GM04503 (cell line): ENCODE results near the gene EOGT.
A peak's percentile ranks its signal among the peaks of the same experiment; 100 is the strongest.

Experiments used
- DNase-seq: peaks from one replicate; pipeline ENCODE4 v3.0.0-alpha.2; 2012; ENCODE audit warnings: low read depth

EOGT gene

GRCh38 chr3:69013253-69014021 is at the start of gene EOGT:
Gene EOGT, minus strand, starts transcription at chr3:69013684. Its CDS starts 3,838 bp downstream, at chr3:69009846.
- DNase-seq: peak; percentile 36

DNA sequence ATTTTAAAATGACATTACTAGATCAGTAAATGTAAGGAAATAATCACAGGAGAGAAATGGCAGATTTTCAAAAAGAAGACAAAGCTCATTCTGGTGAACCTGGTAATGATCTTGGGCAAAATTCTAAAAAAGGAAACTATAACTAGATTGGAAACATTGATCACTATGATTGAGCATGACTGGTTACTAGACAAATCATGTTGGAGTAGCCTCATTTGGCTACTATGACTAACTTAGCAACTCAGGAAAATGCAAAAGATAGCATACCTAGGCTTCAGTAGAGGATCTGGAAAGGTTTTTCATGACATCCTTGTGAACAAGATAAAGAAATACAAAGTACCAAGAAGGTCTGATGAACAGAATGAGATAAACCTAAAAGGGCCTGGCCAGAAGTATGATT is 46.2 kb upstream of the EOGT start:
- no peak for DNase-seq

GRCh38 chr3:69058947-69059224 is 45.4 kb upstream of the EOGT start:
- no peak for DNase-seq

DNA sequence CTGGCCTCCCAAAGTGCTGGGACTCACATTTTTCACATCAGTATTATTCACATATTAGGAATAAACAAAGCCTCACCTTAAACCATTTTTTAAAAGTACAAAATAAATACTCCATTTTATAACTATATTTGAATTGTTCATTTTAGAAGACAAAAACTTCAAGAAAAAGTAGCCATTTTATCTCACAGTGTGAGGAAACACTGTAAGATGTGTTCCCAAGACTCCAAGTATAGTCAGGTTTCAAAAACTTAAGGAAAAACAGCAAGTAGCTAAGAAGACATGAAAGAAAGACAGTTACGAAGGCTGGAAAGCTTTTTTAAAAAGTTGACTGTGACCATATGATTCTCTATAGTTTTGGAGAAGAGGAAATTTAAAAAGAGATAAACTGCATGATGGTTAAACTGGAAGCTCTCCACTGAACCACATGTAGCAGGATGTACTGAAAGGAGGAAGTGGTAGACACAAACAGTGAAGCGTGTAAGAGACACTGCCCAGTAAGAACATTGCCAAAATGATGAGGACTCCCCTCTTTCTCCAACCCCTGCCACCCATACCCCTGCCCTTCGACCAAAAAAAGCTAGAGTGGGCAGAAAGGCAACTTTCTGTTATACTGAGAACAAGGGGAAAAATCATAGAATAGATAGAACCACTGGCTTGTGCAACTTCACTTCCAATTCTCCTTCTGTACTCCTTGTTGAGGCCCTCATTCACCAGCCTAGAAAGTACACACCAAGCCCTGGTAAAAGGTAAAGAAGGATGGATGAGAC is 44.9 kb upstream of the EOGT start:
- DNase-seq: no peak

DNA sequence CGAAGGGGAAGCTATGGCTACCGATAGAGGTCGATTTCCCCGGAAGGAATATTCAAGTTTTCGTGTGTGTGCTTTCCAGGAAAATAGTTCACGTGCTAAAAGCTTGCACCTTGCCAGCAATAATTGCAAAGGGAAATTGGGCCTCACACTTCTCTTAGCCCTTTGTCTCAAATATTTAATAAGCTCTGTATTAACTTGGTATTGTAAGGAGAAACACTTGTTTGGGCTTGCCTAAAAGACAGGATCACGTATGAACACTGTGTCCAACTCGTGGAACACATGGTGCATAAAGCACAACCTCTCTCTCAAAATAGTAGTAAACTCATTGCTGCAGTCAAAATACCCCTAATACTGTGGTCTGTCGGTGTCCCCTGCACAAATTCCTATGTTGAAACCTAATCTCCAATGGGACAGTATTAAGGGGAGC is 39.0 kb upstream of the EOGT start:
- no peak for DNase-seq

DNA sequence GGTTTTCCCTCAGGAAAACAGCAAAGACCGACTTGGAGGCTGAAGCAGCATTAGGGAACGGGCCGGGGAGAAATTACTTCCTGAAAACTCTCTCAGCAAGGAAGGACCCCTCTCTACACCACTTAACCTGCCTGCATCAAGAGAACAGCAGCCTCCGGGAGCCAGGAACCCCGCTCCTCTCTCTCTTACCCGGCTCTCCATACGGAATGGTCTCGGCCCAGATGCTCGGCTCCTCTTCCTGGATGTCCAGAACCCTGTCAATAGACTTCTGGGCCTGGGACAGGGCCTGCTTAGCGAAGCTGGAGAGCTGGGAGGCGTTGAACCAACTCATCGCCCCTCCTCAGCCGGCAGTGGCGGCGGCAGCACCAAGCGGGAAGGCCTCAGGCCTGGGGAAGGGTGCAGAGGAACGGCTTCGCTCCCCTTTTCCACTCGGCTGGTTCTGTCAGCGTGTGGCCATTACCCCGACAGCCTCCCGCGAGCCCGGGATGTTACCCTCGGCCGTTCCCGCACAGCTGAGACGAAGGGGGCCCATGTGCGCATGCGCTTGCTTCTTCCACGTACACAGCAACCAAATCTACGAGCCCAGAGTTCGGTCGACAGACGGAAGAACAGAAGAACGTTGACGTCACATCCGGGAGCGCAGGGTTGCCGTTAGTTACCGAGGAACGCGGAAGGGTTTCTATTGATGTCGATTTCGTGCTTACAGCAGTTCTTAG is 38.4 kb upstream of the EOGT start, which contains the start of gene TMF1:
TSS of gene TMF1 (minus strand) at position 578 of the 716 bp plus-strand sequence. CDS start at position 331, 247 bp downstream.
- DNase-seq: peak; percentile 95

GRCh38 chr3:69048990-69049389 is 35.5 kb upstream of the EOGT start:
- DNase-seq: no peak

GRCh38 chr3:69044608-69045007 is 31.1 kb upstream of the EOGT start:
- no peak for DNase-seq

DNA sequence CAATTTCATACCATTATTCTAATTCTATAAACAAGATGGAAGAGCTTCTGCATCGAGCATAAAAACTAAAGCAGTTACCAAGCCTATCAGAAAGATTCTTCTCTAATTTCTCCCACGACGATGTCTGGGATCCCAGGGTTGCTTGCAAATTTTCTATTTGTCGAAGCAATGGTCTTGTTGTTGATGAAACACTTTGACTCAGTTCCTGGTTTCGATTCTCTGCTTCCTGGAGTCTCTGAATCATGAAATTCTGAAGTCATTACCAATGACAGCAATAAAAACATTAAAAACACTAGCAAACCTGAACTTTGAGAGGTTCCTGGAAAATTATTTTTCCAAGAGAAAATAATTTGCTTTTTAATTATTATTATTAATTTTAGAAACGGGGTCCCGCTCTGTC is 20.0 kb upstream of the EOGT start:
- DNase-seq: no peak

DNA sequence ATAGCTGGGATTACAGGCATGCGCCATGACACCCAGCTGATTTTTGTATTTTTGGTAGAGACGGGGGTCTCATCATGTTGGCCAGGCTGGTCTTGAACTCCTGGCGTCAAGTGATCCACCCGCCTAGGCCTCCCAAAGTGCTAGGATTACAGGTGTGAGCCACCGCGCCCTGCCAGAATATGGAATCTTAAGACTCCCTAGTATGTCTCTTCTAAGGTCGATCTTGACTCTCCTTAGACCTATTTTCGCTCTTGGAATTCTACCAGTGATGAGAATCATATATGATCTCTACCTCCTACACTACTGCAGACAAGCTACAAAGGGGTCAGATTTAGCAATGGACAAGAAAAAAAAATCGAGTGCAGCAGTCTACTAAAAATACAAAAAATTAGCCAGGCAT is 19.3 kb upstream of the EOGT start:
- no peak for DNase-seq

GRCh38 chr3:69032142-69032541 is 18.7 kb upstream of the EOGT start:
- no peak for DNase-seq

GRCh38 chr3:69031635-69032034 is 18.2 kb upstream of the EOGT start:
- no peak for DNase-seq

DNA sequence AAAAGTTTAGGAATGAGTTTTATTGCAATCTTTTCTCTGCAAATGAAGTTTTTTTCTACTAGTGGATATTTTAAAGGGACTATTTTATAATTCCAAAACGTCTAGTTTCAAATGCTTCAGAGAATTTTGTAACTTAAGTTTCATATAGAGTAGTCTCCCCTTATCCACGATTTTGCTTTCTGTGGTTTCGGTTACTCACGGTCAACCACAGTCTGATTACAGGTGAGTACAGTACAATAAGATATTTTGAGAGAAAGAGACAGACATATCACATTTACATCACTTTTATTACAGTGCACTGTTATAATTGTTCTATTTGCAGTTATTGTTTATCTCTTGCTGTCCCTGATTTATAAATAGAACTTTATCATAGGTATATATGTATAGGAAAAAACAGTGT is 7.4 kb upstream of the EOGT start:
- no peak for DNase-seq

GRCh38 chr3:69020424-69020823 is 6.9 kb upstream of the EOGT start:
- no peak for DNase-seq

DNA sequence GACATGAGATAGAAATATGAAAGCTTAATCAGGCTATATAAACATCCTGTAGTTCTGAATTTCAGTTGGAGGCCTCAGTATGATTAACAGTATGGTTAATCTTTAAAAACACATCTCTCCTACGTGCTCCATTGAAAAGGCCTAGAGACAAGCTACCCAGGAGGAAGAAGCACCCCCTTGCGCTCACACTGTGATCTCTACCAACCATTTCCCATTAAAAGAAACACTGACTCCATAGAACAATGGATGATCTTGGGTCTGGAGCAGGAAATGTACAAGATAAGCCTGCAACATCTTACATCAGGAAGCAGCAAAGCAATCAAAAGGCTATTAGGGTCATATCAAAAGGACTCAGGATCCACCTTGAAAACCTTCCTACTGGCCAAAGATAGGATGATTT is 3.4 kb upstream of the EOGT start:
- DNase-seq: no peak

- DNase-seq: no peak
Measured at GRCh38 chr3:69016102-69016501, 2.6 kb upstream of the EOGT start.

DNA sequence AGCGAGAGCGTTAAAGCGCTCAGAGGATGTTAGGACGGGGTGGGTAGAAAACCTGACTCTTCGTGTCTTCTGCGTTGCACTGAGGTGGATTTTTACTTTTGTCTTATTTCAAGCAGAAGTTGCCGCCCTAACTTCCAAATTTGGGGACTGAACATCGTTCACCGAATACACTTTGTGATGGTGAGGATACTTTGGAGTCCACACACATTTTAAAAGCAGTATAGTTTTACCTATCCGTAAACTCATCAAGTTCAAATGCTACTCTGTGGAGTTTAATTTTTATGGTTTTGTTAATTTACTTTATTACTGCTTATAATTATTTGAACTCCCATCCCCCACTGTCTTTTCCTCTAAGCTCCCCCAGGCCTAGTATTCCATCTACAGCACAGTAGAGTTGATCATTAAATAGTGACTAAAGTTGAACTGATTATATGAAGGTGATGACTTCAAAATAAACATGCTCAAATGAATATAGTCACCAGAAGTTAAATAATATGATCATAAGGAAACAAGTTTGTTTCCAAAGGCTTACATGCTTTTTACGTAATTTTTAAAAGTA is 617 bp upstream of the EOGT start:
- DNase-seq: no peak

- peak; percentile 11 for DNase-seq
Measured at GRCh38 chr3:69012800-69013252, 658 bp downstream of the EOGT start.

- DNase-seq: peak; percentile 60
Measured at GRCh38 chr3:69012100-69012799, 1.2 kb downstream of the EOGT start.

GRCh38 chr3:69011096-69011730 is 2.3 kb downstream of the EOGT start:
- no peak for DNase-seq
